IMR-90 (cell line): ENCODE data around the gene CDH23. TPM values are rescaled to one million over a fixed set of nuclear protein-coding genes. Genes with fewer than 3 reads are reported as not detected.

Source experiments
- ATAC-seq: fragments of 200-7000 bp; cut with Tn5 transposase; 2 replicates; pipeline ENCODE4 v1.9.1; 2020; ENCODE audit warnings: low read depth, mild to moderate bottlenecking, moderate library complexity
- BruUV-seq: library from RNA; stranded (reverse); fragments of 400-500 nt; replicated peaks from 2 replicates; lab custom pipeline; 2021; lab: Mats Ljungman, UMichigan
- CTCF ChIA-PET: fragments of 300-600 bp; formaldehyde crosslinking; extraction: SDS; loops from one replicate; lab custom pipeline; 2021; ENCODE audit warnings: antibody characterized with exemption; lab: Yijun Ruan, JAX
- POLR2A ChIA-PET: fragments of 300-600 bp; sonication (Branson Sonifier 250); formaldehyde crosslinking; loops from one replicate; lab custom pipeline; 2022; ENCODE audit warnings: antibody characterized with exemption; ENCODE audit not compliant: unreplicated experiment; lab: Charles Lee
- DNase-seq: peaks from one replicate; pipeline ENCODE4 v3.0.0; 2013
- H2AFZ ChIP-seq: replicated peaks from 2 replicates; pipeline ENCODE3; 2013; ENCODE audit warnings: low read length, mild to moderate bottlenecking; ENCODE audit not compliant: poor library complexity
- H2AK5ac ChIP-seq: 2 replicates; pipeline ENCODE4 v1.6.1; 2013; ENCODE audit warnings: low read depth, low read length, inconsistent platforms
- H2AK9ac ChIP-seq: replicated peaks from 2 replicates; pipeline ENCODE3; 2013; ENCODE audit warnings: mild to moderate bottlenecking, low read depth, low read length, moderate library complexity; ENCODE audit not compliant: poor library complexity
- H2BK120ac ChIP-seq: 2 replicates; pipeline ENCODE4 v1.6.1; 2013; ENCODE audit warnings: low read depth, low read length, inconsistent platforms
- H2BK15ac ChIP-seq: 3 replicates; pipeline ENCODE4 v1.6.1; 2013; ENCODE audit warnings: low read depth, low read length, inconsistent platforms
- H2BK20ac ChIP-seq: 2 replicates; pipeline ENCODE4 v1.6.1; 2013; ENCODE audit warnings: low read depth, mild to moderate bottlenecking, inconsistent platforms, low read length, moderate library complexity
- H2BK5ac ChIP-seq: 2 replicates; pipeline ENCODE4 v1.6.1; 2013; ENCODE audit warnings: mild to moderate bottlenecking, low read depth, low read length, inconsistent platforms; ENCODE audit not compliant: poor library complexity, severe bottlenecking
- H3K14ac ChIP-seq: replicated peaks from 2 replicates; pipeline ENCODE4 v1.6.1; 2013; ENCODE audit warnings: low read depth, low read length, inconsistent platforms
- H3K18ac ChIP-seq: 2 replicates; pipeline ENCODE4 v1.6.1; 2013; ENCODE audit warnings: low read depth, low read length, control low read depth
- H3K23ac ChIP-seq: 2 replicates; pipeline ENCODE4 v1.6.1; 2013; ENCODE audit warnings: low read depth, low read length, inconsistent platforms
- H3K27ac ChIP-seq: 2 replicates; pipeline ENCODE4 v1.5.1; 2013; ENCODE audit warnings: mild to moderate bottlenecking, control low read depth, low read length; ENCODE audit not compliant: insufficient read depth
- H3K27me3 ChIP-seq: 2 replicates; pipeline ENCODE4 v1.6.1; 2013; ENCODE audit warnings: low read length; ENCODE audit not compliant: control insufficient read depth, insufficient read depth
- H3K36me3 ChIP-seq: 2 replicates; pipeline ENCODE4 v1.6.1; 2013; ENCODE audit warnings: low read length, mixed read lengths; ENCODE audit not compliant: control insufficient read depth, insufficient read depth
- H3K4ac ChIP-seq: 2 replicates; pipeline ENCODE4 v1.6.1; 2013; ENCODE audit warnings: low read depth, low read length, inconsistent platforms
- H3K4me1 ChIP-seq: 2 replicates; pipeline ENCODE4 v1.6.1; 2013; ENCODE audit warnings: low read length, mixed read lengths; ENCODE audit not compliant: control insufficient read depth, insufficient read depth
- H3K4me2 ChIP-seq: 2 replicates; pipeline ENCODE4 v1.6.1; 2013; ENCODE audit warnings: low read depth, mild to moderate bottlenecking, control low read depth, low read length, moderate library complexity
- H3K4me3 ChIP-seq: 2 replicates; pipeline ENCODE4 v1.5.1; 2013; ENCODE audit warnings: low read depth, mild to moderate bottlenecking, control low read depth, low read length, moderate library complexity; ENCODE audit not compliant: insufficient read depth
- H3K56ac ChIP-seq: 2 replicates; pipeline ENCODE4 v1.6.1; 2013; ENCODE audit warnings: low read length, inconsistent platforms; ENCODE audit not compliant: insufficient read depth; ENCODE audit errors: extremely low read depth
- H3K79me1 ChIP-seq, 2 experiments: 2 replicates each; pipeline ENCODE4 v1.6.1; 2013; ENCODE audit warnings: low read length in 2 of 2, inconsistent platforms in 1 of 2, low read depth in 1 of 2
- H3K9ac ChIP-seq: 2 replicates; pipeline ENCODE4 v1.6.1; 2013; ENCODE audit warnings: low read depth, low read length, control low read depth
- H3K9me1 ChIP-seq: 2 replicates; pipeline ENCODE4 v1.6.1; 2013; ENCODE audit warnings: low read length, inconsistent platforms; ENCODE audit not compliant: insufficient read depth
- H3K9me3 ChIP-seq: 2 replicates; pipeline ENCODE4 v1.6.1; 2013; ENCODE audit warnings: low read length; ENCODE audit not compliant: control insufficient read depth, insufficient read depth
- H4K20me1 ChIP-seq: 2 replicates; pipeline ENCODE4 v1.6.1; 2013; ENCODE audit warnings: low read length, inconsistent platforms; ENCODE audit not compliant: insufficient read depth
- H4K5ac ChIP-seq: 2 replicates; pipeline ENCODE4 v1.6.1; 2013; ENCODE audit warnings: mild to moderate bottlenecking, low read depth, low read length, control low read depth
- H4K8ac ChIP-seq, 2 experiments: 2 replicates each; pipeline ENCODE4 v1.6.1; 2013; ENCODE audit warnings: low read depth in 2 of 2, low read length in 2 of 2, control low read depth in 1 of 2, inconsistent platforms in 1 of 2
- H4K91ac ChIP-seq: 2 replicates; pipeline ENCODE4 v1.6.1; 2013; ENCODE audit warnings: low read depth, low read length, inconsistent platforms; ENCODE audit not compliant: insufficient read depth
- NFE2L2 ChIP-seq: fragments of 150-350 bp; IDR thresholded peaks from 2 replicates; pipeline ENCODE4 v1.6.1; 2016; ENCODE audit warnings: low read depth, mild to moderate bottlenecking, low read length
- RFX5 ChIP-seq: IDR thresholded peaks from 2 replicates; pipeline ENCODE4 v1.8.0; 2012; ENCODE audit warnings: low read depth, mild to moderate bottlenecking, low read length, moderate library complexity
- WGBS, 2 experiments: methylation state at CpG; one replicate each; pipeline versions ENCODE4 v1.1.5 to v1.1.7; 2013; ENCODE audit warnings: missing lambda C conversion rate in 2 of 2; ENCODE audit not compliant: insufficient read length in 1 of 2; ENCODE audit errors: extremely low coverage in 2 of 2; 5-methylcytosine and 5-hydroxymethylcytosine counted together
- dilution Hi-C: fragments of 300-500 bp; cut with HindIII; formaldehyde crosslinking; loops from one replicate; pipeline ENCODE4 v1.14.3; 2018; ENCODE audit warnings: low sequenced_read_pairs; ENCODE audit not compliant: unreplicated experiment
- in situ Hi-C: fragments of 300-500 bp; cut with MboI; formaldehyde crosslinking; loops from 3 replicates; pipeline ENCODE4 v1.14.3; 2019; ENCODE audit warnings: low sequenced_read_pairs, inconsistent platforms, mixed read lengths
- intact Hi-C: fragments of 100-400 bp; cut with micrococcal nuclease; formaldehyde crosslinking; loops from 2 replicates; pipeline ENCODE4 v1.10.0; 2022
- polyA plus RNA-seq, 3 experiments: library from polyadenylated mRNA; depleted of rRNA; stranded (reverse); fragments of >200 nt; gene quantifications; 2 replicates each; pipeline ENCODE4 v1.2.3, GENCODE V29; 2012; ENCODE audit warnings: low replicate concordance in 1 of 3
- total RNA-seq: library from RNA; depleted of rRNA; stranded (reverse); fragments of >200 nt; gene quantifications from 2 replicates; pipeline ENCODE4 v1.2.3, GENCODE V29; 2012
- TF ChIP-seq, protein P1 (sequence below): fragments of 150-350 bp; IDR thresholded peaks from 2 replicates; pipeline ENCODE4 v1.6.1; 2017; ENCODE audit warnings: mild to moderate bottlenecking, antibody characterized with exemption, low read length, low read depth

CDH23 gene
- total and polyA plus RNA-seq, 2 of the 4 experiments (the other 2 are of a cell fraction): under 0.01 to 0.03 TPM

DNA sequence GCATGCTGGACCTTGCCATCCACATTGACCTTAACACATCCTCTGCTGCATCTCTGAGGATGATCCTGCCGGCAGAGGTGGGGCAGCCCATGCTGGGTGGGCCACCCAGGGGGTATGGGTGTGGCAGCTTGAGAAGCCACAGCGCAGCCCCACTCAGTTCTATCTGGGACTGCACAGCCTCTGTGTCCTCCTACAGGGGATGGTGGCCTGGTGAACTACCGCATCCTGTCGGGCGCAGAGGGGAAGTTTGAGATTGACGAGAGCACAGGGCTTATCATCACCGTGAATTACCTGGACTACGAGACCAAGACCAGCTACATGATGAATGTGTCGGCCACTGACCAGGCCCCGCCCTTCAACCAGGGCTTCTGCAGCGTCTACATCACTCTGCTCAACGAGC lies 335.1 kb downstream of the CDH23 start:
- no peak overlapping the region for H4K5ac ChIP-seq
- H3K27ac ChIP-seq: no peak overlapping the region
- no peaks in the 10 kb centered on the region for H3K79me1 ChIP-seq
- DNase-seq (no peak), ATAC-seq (no peak)
- H2AFZ ChIP-seq: no peak overlapping the region
- CTCF ChIA-PET: interaction anchor here (0.6 kb wide), 1 partner anchor 74 kb away, joined by 4 read pairs; no protein-coding TSS in a partner anchor
- POLR2A ChIA-PET: no interaction called here
- H3K27me3 ChIP-seq: peaks cover 28% of the 10 kb centered on the region
- no peak overlapping the region for H3K4ac ChIP-seq
- no peak overlapping the region for H3K14ac ChIP-seq
- H2AK9ac ChIP-seq: no peak overlapping the region
- no peaks in the 10 kb centered on the region for H3K9me1 ChIP-seq
- H3K36me3 ChIP-seq: no peaks in the 10 kb centered on the region
- no peak overlapping the region for H3K4me3 ChIP-seq
- in situ Hi-C loops (no loop called here), intact Hi-C loops (no loop called here), dilution Hi-C loops (no loop called here)
- no peak overlapping the region for H2BK5ac ChIP-seq
- no peak overlapping the region for H3K9ac ChIP-seq
- no peaks in the 10 kb centered on the region for H3K9me3 ChIP-seq
- no peak overlapping the region for H2BK15ac ChIP-seq
- no peak overlapping the region for H3K18ac ChIP-seq
- H4K20me1 ChIP-seq: no peaks in the 10 kb centered on the region
- no peak overlapping the region for H3K56ac ChIP-seq
- no peak overlapping the region for H4K91ac ChIP-seq
- no peak overlapping the region for H3K23ac ChIP-seq
- TF ChIP-seq, protein P1, sequence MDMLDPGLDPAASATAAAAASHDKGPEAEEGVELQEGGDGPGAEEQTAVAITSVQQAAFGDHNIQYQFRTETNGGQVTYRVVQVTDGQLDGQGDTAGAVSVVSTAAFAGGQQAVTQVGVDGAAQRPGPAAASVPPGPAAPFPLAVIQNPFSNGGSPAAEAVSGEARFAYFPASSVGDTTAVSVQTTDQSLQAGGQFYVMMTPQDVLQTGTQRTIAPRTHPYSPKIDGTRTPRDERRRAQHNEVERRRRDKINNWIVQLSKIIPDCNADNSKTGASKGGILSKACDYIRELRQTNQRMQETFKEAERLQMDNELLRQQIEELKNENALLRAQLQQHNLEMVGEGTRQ: no peak
- TF ChIP-seq RFX5 (no peak), NFE2L2 (no peak)
- peaks cover 7% of the 10 kb centered on the region; the same call in 1 of the 2 replicates for H3K4me1 ChIP-seq
- no peak overlapping the region for H2AK5ac ChIP-seq
- H2BK120ac ChIP-seq: no peak overlapping the region
- no peak overlapping the region for H4K8ac ChIP-seq
- no peak overlapping the region for H2BK20ac ChIP-seq
- no TSS peak for BruUV-seq
- no peak overlapping the region for H3K4me2 ChIP-seq
- 83% methylated on average over 7 of the region's 12 CpGs; no CpG with 5 or more reads in 1 of the 2 experiments for WGBS, 2 experiments
